Measurements from ENCODE around the gene SEPTIN3. TPM values are rescaled to one million over a fixed set of nuclear protein-coding genes. Genes with fewer than 3 reads are reported as not detected.

The SEPTIN3 gene
- total and polyA plus RNA-seq, 2 donors (not counting 1 experiment from before 2014, with no cell fraction given) = 0.05 to 0.33 TPM

- no peak overlapping the region for H2AFZ ChIP-seq (ENCODE audit: low read length)
These were observed 38.7 kb downstream of the SEPTIN3 start for GRCh38 chr22:42007922-42008321.

GRCh38 chr22:42010778-42011177, 41.5 kb downstream of the SEPTIN3 start:
- peaks cover 4% of the 10 kb centered on the region for H3K27me3 ChIP-seq (ENCODE audit: control insufficient read depth, insufficient read depth, low read length)
- DNase-seq (ENCODE audit: low read depth in 2 of 2) = no peak
- H3K27ac ChIP-seq (ENCODE audit: insufficient read depth, low read length) = no peak overlapping the region
- no peak overlapping the region for H3K4me2 ChIP-seq (ENCODE audit: extremely low read depth, insufficient read depth, low read length)
- TF ChIP-seq EZH2 (IDR thresholded peaks at IDR 0.05; ENCODE audit: low read length, missing control alignments) = no peak
- no peak for TF ChIP-seq CTCF (conservative IDR thresholded peaks at IDR 0.05 in 1 of 2, IDR thresholded peaks at IDR 0.05 in 1 of 2; ENCODE audit: low read depth in 1 of 2, low read length in 2 of 2)
- H3K79me2 ChIP-seq (ENCODE audit: control insufficient read depth, insufficient read depth, low read length) = no peaks in the 10 kb centered on the region
- H3K9me3 ChIP-seq (ENCODE audit: control insufficient read depth, insufficient read depth, low read depth, low read length) = no peaks in the 10 kb centered on the region
- no peaks in the 10 kb centered on the region for H4K20me1 ChIP-seq (ENCODE audit: control insufficient read depth, extremely low read depth, insufficient read depth, low read length)
- H3K9ac ChIP-seq (ENCODE audit: insufficient read depth, low read length) = no peak overlapping the region
- H2AFZ ChIP-seq (ENCODE audit: low read length) = no peak overlapping the region
- no peaks in the 10 kb centered on the region for H3K4me1 ChIP-seq (ENCODE audit: control insufficient read depth, extremely low read depth, insufficient read depth, low read length)
- no peaks in the 10 kb centered on the region for H3K36me3 ChIP-seq (ENCODE audit: control insufficient read depth, insufficient read depth, low read length)
- no peak overlapping the region for H3K4me3 ChIP-seq (replicated peaks in 1 of 4; ENCODE audit: control extremely low read depth in 1 of 4, insufficient read depth in 1 of 4, low read depth in 3 of 4, low read length in 4 of 4)

More at GRCh38 chr22:42007922-42008321, 38.7 kb downstream of the SEPTIN3 start:
- no peaks in the 10 kb centered on the region for H3K36me3 ChIP-seq (ENCODE audit: control insufficient read depth, insufficient read depth, low read length)
- no peaks in the 10 kb centered on the region for H4K20me1 ChIP-seq (ENCODE audit: control insufficient read depth, extremely low read depth, insufficient read depth, low read length)
- H3K4me3 ChIP-seq (replicated peaks in 1 of 4; ENCODE audit: control extremely low read depth in 1 of 4, insufficient read depth in 1 of 4, low read depth in 3 of 4, low read length in 4 of 4) = no peak overlapping the region
- H3K27me3 ChIP-seq (ENCODE audit: control insufficient read depth, insufficient read depth, low read length) = no peaks in the 10 kb centered on the region
- DNase-seq (ENCODE audit: low read depth in 2 of 2) = no peak
- no peaks in the 10 kb centered on the region for H3K4me1 ChIP-seq (ENCODE audit: control insufficient read depth, extremely low read depth, insufficient read depth, low read length)
- H3K9me3 ChIP-seq (ENCODE audit: control insufficient read depth, insufficient read depth, low read depth, low read length) = no peaks in the 10 kb centered on the region
- no peak overlapping the region for H3K27ac ChIP-seq (ENCODE audit: insufficient read depth, low read length)
- TF ChIP-seq CTCF (conservative IDR thresholded peaks at IDR 0.05 in 1 of 2, IDR thresholded peaks at IDR 0.05 in 1 of 2; ENCODE audit: low read depth in 1 of 2, low read length in 2 of 2) (no peak), EZH2 (IDR thresholded peaks at IDR 0.05; ENCODE audit: low read length, missing control alignments) (no peak)
- H3K79me2 ChIP-seq (ENCODE audit: control insufficient read depth, insufficient read depth, low read length) = no peaks in the 10 kb centered on the region
- H3K9ac ChIP-seq (ENCODE audit: insufficient read depth, low read length) = no peak overlapping the region
- no peak overlapping the region for H3K4me2 ChIP-seq (ENCODE audit: extremely low read depth, insufficient read depth, low read length)

- H3K4me3 ChIP-seq (replicated peaks in 1 of 4; ENCODE audit: control extremely low read depth in 1 of 4, insufficient read depth in 1 of 4, low read depth in 3 of 4, low read length in 4 of 4) = no peak overlapping the region
- no peaks in the 10 kb centered on the region for H3K9me3 ChIP-seq (ENCODE audit: control insufficient read depth, insufficient read depth, low read depth, low read length)
- H3K4me1 ChIP-seq (ENCODE audit: control insufficient read depth, extremely low read depth, insufficient read depth, low read length) = no peaks in the 10 kb centered on the region
- DNase-seq (ENCODE audit: low read depth in 2 of 2) = no peak
- TF ChIP-seq EZH2 (IDR thresholded peaks at IDR 0.05; ENCODE audit: low read length, missing control alignments) (no peak), CTCF (conservative IDR thresholded peaks at IDR 0.05 in 1 of 2, IDR thresholded peaks at IDR 0.05 in 1 of 2; ENCODE audit: low read depth in 1 of 2, low read length in 2 of 2) (no peak)
- H3K9ac ChIP-seq (ENCODE audit: insufficient read depth, low read length) = no peak overlapping the region
- no peaks in the 10 kb centered on the region for H3K79me2 ChIP-seq (ENCODE audit: control insufficient read depth, insufficient read depth, low read length)
- no peaks in the 10 kb centered on the region for H3K36me3 ChIP-seq (ENCODE audit: control insufficient read depth, insufficient read depth, low read length)
- no peak overlapping the region for H3K27ac ChIP-seq (ENCODE audit: insufficient read depth, low read length)
- no peaks in the 10 kb centered on the region for H4K20me1 ChIP-seq (ENCODE audit: control insufficient read depth, extremely low read depth, insufficient read depth, low read length)
- H3K27me3 ChIP-seq (ENCODE audit: control insufficient read depth, insufficient read depth, low read length) = peaks cover 4% of the 10 kb centered on the region
- no peak overlapping the region for H3K4me2 ChIP-seq (ENCODE audit: extremely low read depth, insufficient read depth, low read length)
- H2AFZ ChIP-seq (ENCODE audit: low read length) = no peak overlapping the region
These were observed 44.1 kb downstream of the SEPTIN3 start for GRCh38 chr22:42013385-42013784.
